HEK293 (cell line): ENCODE data around the gene PHACTR3.

Source experiments
- KLF8 ChIP-seq: fragments of 450-650 bp; formaldehyde crosslinking; IDR thresholded peaks from 2 replicates; pipeline ENCODE4 v1.5.1; 2016; ENCODE audit warnings: missing biosample characterization, missing genetic modification characterization
- SP2 ChIP-seq: fragments of 450-650 bp; formaldehyde crosslinking; IDR thresholded peaks from 2 replicates; pipeline ENCODE4 v1.5.1; 2016; ENCODE audit warnings: missing biosample characterization, missing genetic modification characterization
- TCF7L2 ChIP-seq: IDR thresholded peaks from 2 replicates; pipeline ENCODE4 v1.6.1; 2011; ENCODE audit warnings: low read depth, mild to moderate bottlenecking, inconsistent platforms, low read length, moderate library complexity, borderline replicate concordance
- YY1 ChIP-seq: fragments of 450-650 bp; formaldehyde crosslinking; IDR thresholded peaks from 2 replicates; pipeline ENCODE4 v1.5.1; 2018; ENCODE audit warnings: missing biosample characterization, missing genetic modification characterization
- ZBTB48 ChIP-seq: fragments of 450-650 bp; formaldehyde crosslinking; IDR thresholded peaks from 2 replicates; pipeline ENCODE4 v1.5.1; 2016; ENCODE audit warnings: missing biosample characterization, missing genetic modification characterization
- ZBTB7A ChIP-seq: fragments of 450-650 bp; formaldehyde crosslinking; IDR thresholded peaks from 2 replicates; pipeline ENCODE4 v1.5.1; 2016; ENCODE audit warnings: low read depth, missing biosample characterization, missing genetic modification characterization
- ZNF311 ChIP-seq: fragments of 450-650 bp; formaldehyde crosslinking; IDR thresholded peaks from 2 replicates; pipeline ENCODE4 v1.5.1; 2017; ENCODE audit warnings: missing biosample characterization, missing genetic modification characterization, borderline replicate concordance
- ZNF530 ChIP-seq: fragments of 450-650 bp; formaldehyde crosslinking; IDR thresholded peaks from 2 replicates; pipeline ENCODE4 v1.5.1; 2016; ENCODE audit warnings: low read depth, missing biosample characterization, missing genetic modification characterization
- ZNF621 ChIP-seq: fragments of 450-650 bp; formaldehyde crosslinking; IDR thresholded peaks from 2 replicates; pipeline ENCODE4 v1.5.1; 2017; ENCODE audit warnings: missing biosample characterization, missing genetic modification characterization
- TF ChIP-seq, protein P1 (sequence below): fragments of 450-650 bp; formaldehyde crosslinking; IDR thresholded peaks from 2 replicates; pipeline ENCODE4 v1.5.1; 2016; ENCODE audit warnings: missing biosample characterization, missing genetic modification characterization
- TF ChIP-seq, protein P2 (sequence below): fragments of 450-650 bp; formaldehyde crosslinking; IDR thresholded peaks from 2 replicates; pipeline ENCODE4 v1.5.1; 2016; ENCODE audit warnings: missing biosample characterization, missing genetic modification characterization

DNA sequence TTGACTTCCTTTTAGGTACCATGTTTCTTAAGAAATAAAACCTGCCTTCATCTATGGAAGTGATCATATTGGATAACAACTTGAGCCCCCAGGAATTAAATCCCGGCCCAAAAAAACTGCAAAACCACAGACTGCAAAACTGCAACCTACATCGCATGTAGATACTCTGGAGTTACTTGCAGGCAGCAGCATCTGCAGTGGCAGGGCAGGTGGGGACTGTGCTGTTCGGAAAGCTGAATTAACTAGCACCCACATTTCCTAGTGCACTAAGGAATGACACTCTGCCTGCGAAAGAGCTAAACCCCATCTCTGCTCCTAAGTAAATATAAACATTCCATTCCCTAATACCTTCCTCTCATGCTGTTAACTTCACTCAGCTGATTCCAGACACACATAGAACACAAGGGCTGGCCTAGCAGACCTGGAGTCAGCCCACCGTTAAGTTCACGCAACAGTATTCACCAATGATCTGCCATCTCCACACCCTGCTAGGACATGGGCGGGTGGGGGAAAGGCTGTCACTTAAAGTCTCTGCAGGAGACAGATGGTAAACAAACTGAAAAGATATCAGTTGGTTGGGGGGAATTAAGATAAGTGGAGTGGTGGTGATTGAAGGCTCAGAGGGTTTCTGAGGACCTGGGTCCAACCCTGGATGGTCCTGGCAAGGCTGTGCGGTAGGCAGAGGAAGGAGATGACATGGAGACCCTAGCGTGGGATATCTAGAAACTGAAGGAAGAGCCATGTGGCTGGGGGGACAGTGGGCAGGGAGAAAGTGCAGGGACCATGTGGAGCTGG is 200.7 kb downstream of the PHACTR3 start:
- no peak for TF ChIP-seq SP2
- no peak for TF ChIP-seq TCF7L2
- TF ChIP-seq, protein P1, sequence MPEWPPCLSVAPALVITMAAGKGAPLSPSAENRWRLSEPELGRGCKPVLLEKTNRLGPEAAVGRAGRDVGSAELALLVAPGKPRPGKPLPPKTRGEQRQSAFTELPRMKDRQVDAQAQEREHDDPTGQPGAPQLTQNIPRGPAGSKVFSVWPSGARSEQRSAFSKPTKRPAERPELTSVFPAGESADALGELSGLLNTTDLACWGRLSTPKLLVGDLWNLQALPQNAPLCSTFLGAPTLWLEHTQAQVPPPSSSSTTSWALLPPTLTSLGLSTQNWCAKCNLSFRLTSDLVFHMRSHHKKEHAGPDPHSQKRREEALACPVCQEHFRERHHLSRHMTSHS (tag by site-specific recombination), result no peak
- no peak for TF ChIP-seq ZBTB48
- TF ChIP-seq, protein P2, sequence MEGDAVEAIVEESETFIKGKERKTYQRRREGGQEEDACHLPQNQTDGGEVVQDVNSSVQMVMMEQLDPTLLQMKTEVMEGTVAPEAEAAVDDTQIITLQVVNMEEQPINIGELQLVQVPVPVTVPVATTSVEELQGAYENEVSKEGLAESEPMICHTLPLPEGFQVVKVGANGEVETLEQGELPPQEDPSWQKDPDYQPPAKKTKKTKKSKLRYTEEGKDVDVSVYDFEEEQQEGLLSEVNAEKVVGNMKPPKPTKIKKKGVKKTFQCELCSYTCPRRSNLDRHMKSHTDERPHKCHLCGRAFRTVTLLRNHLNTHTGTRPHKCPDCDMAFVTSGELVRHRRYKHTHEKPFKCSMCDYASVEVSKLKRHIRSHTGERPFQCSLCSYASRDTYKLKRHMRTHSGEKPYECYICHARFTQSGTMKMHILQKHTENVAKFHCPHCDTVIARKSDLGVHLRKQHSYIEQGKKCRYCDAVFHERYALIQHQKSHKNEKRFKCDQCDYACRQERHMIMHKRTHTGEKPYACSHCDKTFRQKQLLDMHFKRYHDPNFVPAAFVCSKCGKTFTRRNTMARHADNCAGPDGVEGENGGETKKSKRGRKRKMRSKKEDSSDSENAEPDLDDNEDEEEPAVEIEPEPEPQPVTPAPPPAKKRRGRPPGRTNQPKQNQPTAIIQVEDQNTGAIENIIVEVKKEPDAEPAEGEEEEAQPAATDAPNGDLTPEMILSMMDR (tag by site-specific recombination), result no peak
- no peak for TF ChIP-seq ZNF311 (tag by site-specific recombination)
- no peak for TF ChIP-seq YY1 (tag by site-specific recombination)
- TF ChIP-seq ZNF621, result no peak
- TF ChIP-seq ZBTB7A, result no peak
- no peak for TF ChIP-seq ZNF530 (tag by site-specific recombination)
- no peak for TF ChIP-seq KLF8
